ENCODE measurements around the gene ALOX5.

DNA sequence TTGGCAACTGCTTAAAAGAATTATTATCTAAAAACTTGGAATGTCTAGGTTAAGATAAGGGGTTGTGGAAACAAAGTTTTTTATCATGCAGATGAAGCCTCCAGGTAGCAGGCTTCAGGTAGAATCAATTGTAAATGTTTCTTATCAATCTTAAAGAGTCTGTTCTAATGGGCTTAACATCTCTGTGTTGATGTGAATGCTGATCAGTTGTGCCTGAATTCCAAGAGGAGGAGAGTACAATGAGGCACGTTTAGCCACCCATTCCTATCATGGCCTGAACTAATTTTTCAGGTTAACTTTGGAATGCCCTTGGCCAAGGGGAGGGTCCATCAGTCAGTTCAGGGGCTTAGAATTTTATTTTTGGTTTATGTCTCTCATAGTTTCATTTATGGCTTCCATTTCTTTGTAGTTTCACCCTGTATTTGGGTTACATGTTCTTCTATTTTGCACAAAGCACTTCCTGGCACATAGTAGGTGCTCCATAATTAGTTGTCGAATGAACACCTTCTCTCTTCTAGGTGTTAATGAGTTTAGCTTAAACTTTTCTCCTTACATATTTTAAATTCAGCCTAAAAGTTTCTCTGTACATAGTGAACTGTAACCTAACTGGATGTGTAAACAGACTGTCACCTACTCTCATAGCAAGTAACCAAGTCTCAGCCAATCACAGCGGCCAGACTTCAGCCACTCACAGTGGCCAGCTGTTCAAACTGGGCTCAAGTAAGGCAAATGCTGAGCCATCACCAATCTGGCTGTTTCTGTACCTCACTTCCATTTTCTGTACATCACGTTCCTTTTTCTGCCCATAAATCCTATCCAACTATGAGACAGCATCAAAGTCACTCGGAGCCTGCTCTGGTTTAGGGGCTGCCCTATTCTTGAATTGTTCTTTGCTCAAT, 34.7 kb downstream of the ALOX5 start:
- no peak for TF ChIP-seq TAF1 (IDR thresholded peaks at IDR 0.05; ENCODE audit: borderline replicate concordance, insufficient read depth, low read length)
- TF ChIP-seq POLR2AphosphoS5 (IDR thresholded peaks at IDR 0.05; ENCODE audit: low read depth, low read length): no peak
- TF ChIP-seq, protein P1, sequence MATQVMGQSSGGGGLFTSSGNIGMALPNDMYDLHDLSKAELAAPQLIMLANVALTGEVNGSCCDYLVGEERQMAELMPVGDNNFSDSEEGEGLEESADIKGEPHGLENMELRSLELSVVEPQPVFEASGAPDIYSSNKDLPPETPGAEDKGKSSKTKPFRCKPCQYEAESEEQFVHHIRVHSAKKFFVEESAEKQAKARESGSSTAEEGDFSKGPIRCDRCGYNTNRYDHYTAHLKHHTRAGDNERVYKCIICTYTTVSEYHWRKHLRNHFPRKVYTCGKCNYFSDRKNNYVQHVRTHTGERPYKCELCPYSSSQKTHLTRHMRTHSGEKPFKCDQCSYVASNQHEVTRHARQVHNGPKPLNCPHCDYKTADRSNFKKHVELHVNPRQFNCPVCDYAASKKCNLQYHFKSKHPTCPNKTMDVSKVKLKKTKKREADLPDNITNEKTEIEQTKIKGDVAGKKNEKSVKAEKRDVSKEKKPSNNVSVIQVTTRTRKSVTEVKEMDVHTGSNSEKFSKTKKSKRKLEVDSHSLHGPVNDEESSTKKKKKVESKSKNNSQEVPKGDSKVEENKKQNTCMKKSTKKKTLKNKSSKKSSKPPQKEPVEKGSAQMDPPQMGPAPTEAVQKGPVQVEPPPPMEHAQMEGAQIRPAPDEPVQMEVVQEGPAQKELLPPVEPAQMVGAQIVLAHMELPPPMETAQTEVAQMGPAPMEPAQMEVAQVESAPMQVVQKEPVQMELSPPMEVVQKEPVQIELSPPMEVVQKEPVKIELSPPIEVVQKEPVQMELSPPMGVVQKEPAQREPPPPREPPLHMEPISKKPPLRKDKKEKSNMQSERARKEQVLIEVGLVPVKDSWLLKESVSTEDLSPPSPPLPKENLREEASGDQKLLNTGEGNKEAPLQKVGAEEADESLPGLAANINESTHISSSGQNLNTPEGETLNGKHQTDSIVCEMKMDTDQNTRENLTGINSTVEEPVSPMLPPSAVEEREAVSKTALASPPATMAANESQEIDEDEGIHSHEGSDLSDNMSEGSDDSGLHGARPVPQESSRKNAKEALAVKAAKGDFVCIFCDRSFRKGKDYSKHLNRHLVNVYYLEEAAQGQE (IDR thresholded peaks at IDR 0.05; ENCODE audit: insufficient read depth in 1 of 2, low read depth in 2 of 2, low read length in 2 of 2): no peak
